NT2/D1 (cell line): ENCODE results near the gene KDM4B.

Source experiments
- SUZ12 ChIP-seq: IDR thresholded peaks from 2 replicates; pipeline ENCODE4 v1.6.1; 2011; ENCODE audit not compliant: insufficient read length, insufficient read depth; ENCODE audit errors: extremely low read depth
- YY1 ChIP-seq: IDR thresholded peaks from 2 replicates; pipeline ENCODE4 v1.6.1; 2011; ENCODE audit not compliant: insufficient read length, insufficient read depth
- ZNF274 ChIP-seq: IDR thresholded peaks from 2 replicates; pipeline ENCODE4 v1.6.1; 2011; ENCODE audit warnings: mild to moderate bottlenecking, low read depth, low read length

GRCh38 chr19:5121266-5122120 is 152.6 kb downstream of the KDM4B start:
- no peak for TF ChIP-seq ZNF274
- no peak for TF ChIP-seq YY1
- no peak for TF ChIP-seq SUZ12
